Retinal pigment epithelial cell (primary cell): ENCODE measurements around the gene CARD16.
"Not testable (repeated sequence)": the region's sequence is repeated elsewhere in the genome, so short reads cannot be mapped to it uniquely, and the experiment has no call there.

Experiments
- DNase-seq: peaks from one replicate; pipeline ENCODE4 v3.0.0-alpha.2; 2010; ENCODE audit warnings: low read depth
- H3K4me3 ChIP-seq: 2 replicates; pipeline ENCODE4 v1.5.1; 2011; ENCODE audit warnings: mild to moderate bottlenecking, low read length, control low read depth, moderate library complexity
- CTCF ChIP-seq: conservative IDR thresholded peaks from 2 replicates; pipeline ENCODE4 v1.5.1; 2011; ENCODE audit warnings: low read depth, low read length, control low read depth, inconsistent platforms

The CARD16 gene

GRCh38 chr11:105073456-105074165 is 28.5 kb upstream of the CARD16 start:
- DNase-seq, result no peak
- no peak overlapping the region for H3K4me3 ChIP-seq
- TF ChIP-seq CTCF, result no peak

GRCh38 chr11:105072080-105072479 is 26.9 kb upstream of the CARD16 start:
- DNase-seq, H3K4me3 ChIP-seq: not testable (repeated sequence)

- no peak for TF ChIP-seq CTCF
- no peak overlapping the region for H3K4me3 ChIP-seq
- DNase-seq, result no peak
Measured at GRCh38 chr11:105071089-105071732, 26.1 kb upstream of the CARD16 start.

- DNase-seq, result no peak
- no peak for TF ChIP-seq CTCF
- no peak overlapping the region for H3K4me3 ChIP-seq
Measured at GRCh38 chr11:105070306-105070705, 25.2 kb upstream of the CARD16 start.

GRCh38 chr11:105069749-105070148 is 24.6 kb upstream of the CARD16 start:
- DNase-seq, H3K4me3 ChIP-seq: not testable (repeated sequence)

- not testable (repeated sequence) for DNase-seq, H3K4me3 ChIP-seq
Measured at GRCh38 chr11:105063245-105063941, 18.3 kb upstream of the CARD16 start.

GRCh38 chr11:105057432-105057831 is 12.3 kb upstream of the CARD16 start:
- no peak for TF ChIP-seq CTCF
- no peak overlapping the region for H3K4me3 ChIP-seq
- no peak for DNase-seq

GRCh38 chr11:105056446-105056845 is 11.3 kb upstream of the CARD16 start:
- no peak overlapping the region for H3K4me3 ChIP-seq
- no peak for DNase-seq
- TF ChIP-seq CTCF, result no peak
